ENCODE measurements around the gene PSEN1. TPM values are rescaled to one million over a fixed set of nuclear protein-coding genes. Genes with fewer than 3 reads are reported as not detected.

The PSEN1 gene
- total RNA-seq, 1 experiment from 2014 or later: 41.4 TPM

GRCh38 chr14:73211251-73212040 lies 75.1 kb downstream of the PSEN1 start:
- ChIA-PET CTCF (no interaction called here), POLR2A (ENCODE audit: unreplicated experiment) (interaction anchor here (0.6 kb wide), 1 partner anchor 1920 kb away, joined by 3 read pairs; no protein-coding TSS in a partner anchor)
- no peak overlapping the region for H3K4me3 ChIP-seq (ENCODE audit: low read length)
- H3K27ac ChIP-seq (ENCODE audit: low read length): peak overlapping the region; percentile 78
- no peak for DNase-seq
- no peaks in the 10 kb centered on the region for H3K27me3 ChIP-seq (ENCODE audit: low read length)
- peaks cover 50% of the 10 kb centered on the region for H3K36me3 ChIP-seq (ENCODE audit: low read depth, low read length)
- no peaks in the 10 kb centered on the region for H3K9me3 ChIP-seq (ENCODE audit: low read length)
- H3K4me1 ChIP-seq (ENCODE audit: insufficient read depth, low read length): peaks cover 37% of the 10 kb centered on the region
- no peaks in the 10 kb centered on the region for H3K79me2 ChIP-seq (ENCODE audit: low read length)
- H3K4me2 ChIP-seq (ENCODE audit: low read length): no peak overlapping the region
- intact Hi-C loops (cut with micrococcal nuclease): loop anchor here (5.0 kb wide), 1 partner anchor 39 kb away; no protein-coding TSS in a partner anchor
- TF ChIP-seq EZH2phosphoT487 (IDR thresholded peaks at IDR 0.05; ENCODE audit: borderline replicate concordance, low read length) (no peak), EZH2 (IDR thresholded peaks at IDR 0.05; ENCODE audit: low read length, unreplicated experiment) (no peak), CTCF (conservative IDR thresholded peaks at IDR 0.05; ENCODE audit: low read depth, low read length) (no peak)
- no TSS peak for BruUV-seq (replicated peaks)
- no peak overlapping the region for H3K9ac ChIP-seq (ENCODE audit: low read length)
- H3F3A ChIP-seq (ENCODE audit: low read length, unreplicated experiment): peaks cover 12% of the 10 kb centered on the region
- H2AFZ ChIP-seq (ENCODE audit: low read length): no peak overlapping the region
- no peaks in the 10 kb centered on the region for H4K20me1 ChIP-seq (ENCODE audit: low read length)
- ATAC-seq: no peak
- H3K9me2 ChIP-seq (replicated peaks; ENCODE audit: low read length): no peaks in the 10 kb centered on the region

- TF ChIP-seq EZH2phosphoT487 (IDR thresholded peaks at IDR 0.05; ENCODE audit: borderline replicate concordance, low read length) (no peak), EZH2 (IDR thresholded peaks at IDR 0.05; ENCODE audit: low read length, unreplicated experiment) (no peak), CTCF (conservative IDR thresholded peaks at IDR 0.05; ENCODE audit: low read depth, low read length) (no peak)
- no peak overlapping the region for H3K4me2 ChIP-seq (ENCODE audit: low read length)
- DNase-seq: no peak
- H3K4me1 ChIP-seq (ENCODE audit: insufficient read depth, low read length): peaks cover 13% of the 10 kb centered on the region
- no peak overlapping the region for H3K9ac ChIP-seq (ENCODE audit: low read length)
- ChIA-PET POLR2A (ENCODE audit: unreplicated experiment) (no interaction called here), CTCF (interaction anchor here (1.0 to 1.4 kb wide), 2 partner anchors 16 to 68 kb away, joined by 3 to 5 read pairs; no protein-coding TSS in a partner anchor)
- no peaks in the 10 kb centered on the region for H3K27me3 ChIP-seq (ENCODE audit: low read length)
- no peak overlapping the region for H3K4me3 ChIP-seq (ENCODE audit: low read length)
- H3K36me3 ChIP-seq (ENCODE audit: low read depth, low read length): peaks cover 50% of the 10 kb centered on the region
- 0 out of 2 replicates have a peak, but pooled peaks cover 3% of the 10 kb centered on the region for H4K20me1 ChIP-seq (ENCODE audit: low read length)
- peak; percentile 81 for ATAC-seq
- intact Hi-C loops (cut with micrococcal nuclease): no loop called here
- no peak overlapping the region for H2AFZ ChIP-seq (ENCODE audit: low read length)
- no TSS peak for BruUV-seq (replicated peaks)
- H3K9me3 ChIP-seq (ENCODE audit: low read length): no peaks in the 10 kb centered on the region
- no peaks in the 10 kb centered on the region for H3F3A ChIP-seq (ENCODE audit: low read length, unreplicated experiment)
- H3K27ac ChIP-seq (ENCODE audit: low read length): no peak overlapping the region
- H3K79me2 ChIP-seq (ENCODE audit: low read length): no peaks in the 10 kb centered on the region
- H3K9me2 ChIP-seq (replicated peaks; ENCODE audit: low read length): no peaks in the 10 kb centered on the region
Observed at GRCh38 chr14:73216030-73216429, 79.7 kb downstream of the PSEN1 start.

- H2AFZ ChIP-seq (ENCODE audit: low read length): no peak overlapping the region
- H3K9me3 ChIP-seq (ENCODE audit: low read length): no peaks in the 10 kb centered on the region
- DNase-seq: no peak
- no peaks in the 10 kb centered on the region for H3K79me2 ChIP-seq (ENCODE audit: low read length)
- intact Hi-C loops (cut with micrococcal nuclease): no loop called here
- no peaks in the 10 kb centered on the region for H3K9me2 ChIP-seq (replicated peaks; ENCODE audit: low read length)
- no peak overlapping the region for H3K9ac ChIP-seq (ENCODE audit: low read length)
- CTCF ChIA-PET: interaction anchor here (0.6 kb wide), 1 partner anchor 39 kb away, joined by 5 read pairs; no protein-coding TSS in a partner anchor
- peaks cover 9% of the 10 kb centered on the region for H3K4me1 ChIP-seq (ENCODE audit: insufficient read depth, low read length)
- H3K27ac ChIP-seq (ENCODE audit: low read length): no peak overlapping the region
- POLR2A ChIA-PET (ENCODE audit: unreplicated experiment): interaction anchor here (0.5 kb wide), 1 partner anchor 81 kb away, joined by 8 read pairs; no protein-coding TSS in a partner anchor
- no peak overlapping the region for H3K4me2 ChIP-seq (ENCODE audit: low read length)
- ATAC-seq: no peak
- 0 out of 2 replicates have a peak, but pooled peaks cover 3% of the 10 kb centered on the region for H4K20me1 ChIP-seq (ENCODE audit: low read length)
- no peaks in the 10 kb centered on the region for H3F3A ChIP-seq (ENCODE audit: low read length, unreplicated experiment)
- H3K27me3 ChIP-seq (ENCODE audit: low read length): no peaks in the 10 kb centered on the region
- no TSS peak for BruUV-seq (replicated peaks)
- TF ChIP-seq EZH2phosphoT487 (IDR thresholded peaks at IDR 0.05; ENCODE audit: borderline replicate concordance, low read length) (no peak), EZH2 (IDR thresholded peaks at IDR 0.05; ENCODE audit: low read length, unreplicated experiment) (no peak), CTCF (conservative IDR thresholded peaks at IDR 0.05; ENCODE audit: low read depth, low read length) (no peak)
- peaks cover 43% of the 10 kb centered on the region for H3K36me3 ChIP-seq (ENCODE audit: low read depth, low read length)
- no peak overlapping the region for H3K4me3 ChIP-seq (ENCODE audit: low read length)
Observed at GRCh38 chr14:73217411-73217810, 81.1 kb downstream of the PSEN1 start.

All from PC-3 (cell line).